HG02943 (cell line): ENCODE measurements around the gene MAN1A1.
"Not testable (repeated sequence)": the region's sequence is repeated elsewhere in the genome, so short reads cannot be mapped to it uniquely, and the experiment has no call there.

Experiments used
- ATAC-seq: cut with Tn5 transposase; IDR thresholded peaks from one replicate; pipeline ENCODE4 v1.9.1; 2021; ENCODE audit warnings: mild to moderate bottlenecking, low read depth, moderate library complexity; ENCODE audit not compliant: unreplicated experiment

Gene MAN1A1

GRCh38 chr6:119310486-119311036 lies 39.0 kb downstream of the MAN1A1 start:
- ATAC-seq, result no peak

- no peak for ATAC-seq
These were observed 40.4 kb downstream of the MAN1A1 start for GRCh38 chr6:119308991-119309657.

- ATAC-seq, result no peak
These were observed 41.5 kb downstream of the MAN1A1 start for GRCh38 chr6:119308048-119308570.

- ATAC-seq, result no peak
These were observed 42.5 kb downstream of the MAN1A1 start for GRCh38 chr6:119307056-119307455.

GRCh38 chr6:119306396-119306968 lies 43.1 kb downstream of the MAN1A1 start:
- no peak for ATAC-seq

GRCh38 chr6:119303164-119303887 lies 46.2 kb downstream of the MAN1A1 start:
- no peak for ATAC-seq

- no peak for ATAC-seq
These were observed 48.1 kb downstream of the MAN1A1 start for GRCh38 chr6:119301429-119301828.

GRCh38 chr6:119299694-119300093 lies 49.9 kb downstream of the MAN1A1 start:
- ATAC-seq, result no peak

- ATAC-seq, result no peak
These were observed 52.5 kb downstream of the MAN1A1 start for GRCh38 chr6:119297049-119297448.

- no peak for ATAC-seq
These were observed 53.2 kb downstream of the MAN1A1 start for GRCh38 chr6:119296036-119297035.

- no peak for ATAC-seq
These were observed 54.6 kb downstream of the MAN1A1 start for GRCh38 chr6:119294984-119295383.

- ATAC-seq, result not testable (repeated sequence)
These were observed 58.5 kb downstream of the MAN1A1 start for GRCh38 chr6:119291060-119291459.

GRCh38 chr6:119290306-119290705 lies 59.3 kb downstream of the MAN1A1 start:
- ATAC-seq, result no peak

GRCh38 chr6:119289651-119290050 lies 59.9 kb downstream of the MAN1A1 start:
- ATAC-seq, result no peak

- ATAC-seq, result no peak
These were observed 63.5 kb downstream of the MAN1A1 start for GRCh38 chr6:119285908-119286625.

GRCh38 chr6:119284861-119285521 lies 64.6 kb downstream of the MAN1A1 start:
- ATAC-seq, result no peak

- ATAC-seq, result no peak
These were observed 65.5 kb downstream of the MAN1A1 start for GRCh38 chr6:119283979-119284545.

GRCh38 chr6:119283214-119283613 lies 66.3 kb downstream of the MAN1A1 start:
- ATAC-seq, result no peak

- ATAC-seq, result no peak
These were observed 68.9 kb downstream of the MAN1A1 start for GRCh38 chr6:119280668-119281067.
